SK-N-SH treated with all-trans-retinoic acid at 6 μM for 48 hours (cell line): ENCODE results near the gene KCNG1.

Experiments used
- ATAC-seq: fragments of 200-7000 bp; cut with Tn5 transposase; 3 replicates; pipeline ENCODE4 v1.9.1; 2020; ENCODE audit warnings: mild to moderate bottlenecking, moderate library complexity
- ARNTL ChIP-seq: fragments of 450-650 bp; formaldehyde crosslinking; IDR thresholded peaks from 2 replicates; pipeline ENCODE4 v1.5.0; 2020; ENCODE audit warnings: low read depth, mild to moderate bottlenecking, moderate library complexity, borderline replicate concordance
- BACH2 ChIP-seq: fragments of 250-450 bp; sonication (Bioruptor Pico); IDR thresholded peaks from 2 replicates; pipeline ENCODE4 v1.9.0; 2021; ENCODE audit warnings: mild to moderate bottlenecking, borderline replicate concordance
- ESRRG ChIP-seq: fragments of 250-450 bp; sonication (Bioruptor Pico); IDR thresholded peaks from 2 replicates; pipeline ENCODE4 v1.6.1; 2021; ENCODE audit warnings: mild to moderate bottlenecking
- GLIS3 ChIP-seq: fragments of 250-450 bp; sonication (Bioruptor Pico); IDR thresholded peaks from 2 replicates; pipeline ENCODE4 v1.5.0; 2020; ENCODE audit warnings: mild to moderate bottlenecking, moderate library complexity
- ISL1 ChIP-seq: fragments of 250-450 bp; sonication (Bioruptor Pico); IDR thresholded peaks from 2 replicates; pipeline ENCODE4 v2.1.2; 2022; ENCODE audit warnings: mild to moderate bottlenecking, moderate library complexity
- PPARA ChIP-seq: fragments of 250-450 bp; sonication (Bioruptor Pico); IDR thresholded peaks from 2 replicates; pipeline ENCODE4 v1.5.0; 2020; ENCODE audit warnings: mild to moderate bottlenecking, borderline replicate concordance
- RARB ChIP-seq: fragments of 250-450 bp; sonication (Bioruptor Pico); IDR thresholded peaks from 2 replicates; pipeline ENCODE4 v1.8.0; 2021; ENCODE audit warnings: mild to moderate bottlenecking, moderate library complexity
- SNAI2 ChIP-seq: fragments of 250-450 bp; sonication (Bioruptor Pico); IDR thresholded peaks from 2 replicates; pipeline ENCODE4 v1.5.0; 2020; ENCODE audit warnings: mild to moderate bottlenecking, moderate library complexity
- TOX ChIP-seq: fragments of 250-450 bp; sonication (Bioruptor Pico); IDR thresholded peaks from 2 replicates; pipeline ENCODE4 v1.8.0; 2021; ENCODE audit warnings: mild to moderate bottlenecking, moderate library complexity, borderline replicate concordance
- ZC3H10 ChIP-seq: fragments of 250-450 bp; sonication (Bioruptor Pico); IDR thresholded peaks from 2 replicates; pipeline ENCODE4 v1.5.1; 2021; ENCODE audit warnings: mild to moderate bottlenecking, moderate library complexity
- ZNF565 ChIP-seq: fragments of 450-650 bp; formaldehyde crosslinking; conservative IDR thresholded peaks from 2 replicates; pipeline ENCODE4 v1.5.0; 2020; ENCODE audit warnings: low read depth, mild to moderate bottlenecking, moderate library complexity
- ZNF70 ChIP-seq: fragments of 450-650 bp; formaldehyde crosslinking; IDR thresholded peaks from 2 replicates; pipeline ENCODE4 v1.5.0; 2020; ENCODE audit warnings: mild to moderate bottlenecking, moderate library complexity
- ZNF8 ChIP-seq: fragments of 450-650 bp; formaldehyde crosslinking; IDR thresholded peaks from 2 replicates; pipeline ENCODE4 v1.5.0; 2020; ENCODE audit warnings: mild to moderate bottlenecking, moderate library complexity
- TF ChIP-seq, protein P1 (sequence below): fragments of 250-450 bp; sonication (Bioruptor Pico); IDR thresholded peaks from 2 replicates; pipeline ENCODE4 v1.8.0; 2020; ENCODE audit warnings: mild to moderate bottlenecking, moderate library complexity, borderline replicate concordance
- TF ChIP-seq, protein P2 (sequence below): fragments of 250-450 bp; sonication (Bioruptor Pico); IDR thresholded peaks from 2 replicates; pipeline ENCODE4 v1.5.0; 2020; ENCODE audit warnings: mild to moderate bottlenecking, moderate library complexity
- TF ChIP-seq, protein P3 (sequence below): fragments of 250-450 bp; sonication (Bioruptor Pico); IDR thresholded peaks from 2 replicates; pipeline ENCODE4 v1.5.1; 2020; ENCODE audit warnings: low read depth, mild to moderate bottlenecking, moderate library complexity
- TF ChIP-seq, protein P4 (sequence below): fragments of 250-450 bp; sonication (Bioruptor Pico); IDR thresholded peaks from 2 replicates; pipeline ENCODE4 v1.5.1; 2021; ENCODE audit warnings: mild to moderate bottlenecking, moderate library complexity

KCNG1 gene

DNA sequence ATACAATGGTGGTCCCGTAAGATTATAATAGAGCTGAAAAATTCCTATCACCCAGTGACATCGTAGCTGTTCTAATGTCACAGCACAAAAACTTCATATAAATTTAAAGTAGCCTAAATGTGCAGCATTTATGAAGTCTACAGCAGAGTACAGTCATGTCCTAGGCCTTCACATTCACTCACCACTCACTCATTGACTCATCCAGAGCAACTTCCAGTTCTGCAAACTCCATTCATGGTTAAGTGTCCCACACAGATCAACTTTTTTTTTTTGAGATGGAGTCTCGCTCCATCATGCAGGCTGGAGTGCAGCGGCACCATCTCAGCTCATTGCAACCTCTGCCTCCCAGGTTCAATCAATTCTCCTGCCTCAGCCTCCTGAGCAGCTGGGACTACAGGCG lies 20.9 kb upstream of the KCNG1 start:
- ATAC-seq, result no peak; the same call in 2 of the 3 replicates
- TF ChIP-seq ARNTL (CRISPR knock-in tag) (no peak), TOX (no peak), ZNF565 (CRISPR knock-in tag) (no peak)
- TF ChIP-seq, protein P1, sequence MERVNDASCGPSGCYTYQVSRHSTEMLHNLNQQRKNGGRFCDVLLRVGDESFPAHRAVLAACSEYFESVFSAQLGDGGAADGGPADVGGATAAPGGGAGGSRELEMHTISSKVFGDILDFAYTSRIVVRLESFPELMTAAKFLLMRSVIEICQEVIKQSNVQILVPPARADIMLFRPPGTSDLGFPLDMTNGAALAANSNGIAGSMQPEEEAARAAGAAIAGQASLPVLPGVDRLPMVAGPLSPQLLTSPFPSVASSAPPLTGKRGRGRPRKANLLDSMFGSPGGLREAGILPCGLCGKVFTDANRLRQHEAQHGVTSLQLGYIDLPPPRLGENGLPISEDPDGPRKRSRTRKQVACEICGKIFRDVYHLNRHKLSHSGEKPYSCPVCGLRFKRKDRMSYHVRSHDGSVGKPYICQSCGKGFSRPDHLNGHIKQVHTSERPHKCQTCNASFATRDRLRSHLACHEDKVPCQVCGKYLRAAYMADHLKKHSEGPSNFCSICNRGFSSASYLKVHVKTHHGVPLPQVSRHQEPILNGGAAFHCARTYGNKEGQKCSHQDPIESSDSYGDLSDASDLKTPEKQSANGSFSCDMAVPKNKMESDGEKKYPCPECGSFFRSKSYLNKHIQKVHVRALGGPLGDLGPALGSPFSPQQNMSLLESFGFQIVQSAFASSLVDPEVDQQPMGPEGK, result no peak

DNA sequence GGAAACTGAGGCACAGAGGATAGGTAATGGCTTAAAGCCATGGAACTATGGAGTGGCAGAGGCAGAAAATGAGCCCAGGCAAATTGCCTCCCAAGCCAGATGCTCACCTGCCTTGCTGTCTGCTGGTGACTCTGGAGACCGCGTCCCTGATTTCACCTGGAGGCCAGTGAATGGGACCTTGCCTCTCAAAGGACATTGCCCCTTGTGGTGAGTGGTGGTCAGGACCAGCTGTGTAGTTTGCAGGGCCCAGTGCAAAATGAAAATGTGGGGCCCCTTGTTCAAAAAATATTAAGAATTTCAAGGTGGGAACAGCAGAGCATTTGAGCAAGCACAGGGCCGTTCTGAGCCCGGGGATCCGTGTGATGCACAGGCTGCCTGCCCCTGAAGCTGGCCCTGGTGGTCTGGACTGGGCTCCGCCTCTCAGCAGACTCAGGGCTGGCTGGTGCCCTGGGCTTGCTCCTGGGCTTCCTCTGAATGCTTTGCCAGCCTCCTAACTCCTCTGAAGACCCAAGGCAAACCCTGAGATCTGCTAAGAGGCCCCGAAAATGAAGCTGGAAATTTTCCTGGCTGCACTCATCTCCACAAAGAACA lies 19.8 kb upstream of the KCNG1 start:
- peak; percentile 57 for ATAC-seq
- TF ChIP-seq ISL1, result no peak
- TF ChIP-seq, all 23 proteins: peak for 0

DNA sequence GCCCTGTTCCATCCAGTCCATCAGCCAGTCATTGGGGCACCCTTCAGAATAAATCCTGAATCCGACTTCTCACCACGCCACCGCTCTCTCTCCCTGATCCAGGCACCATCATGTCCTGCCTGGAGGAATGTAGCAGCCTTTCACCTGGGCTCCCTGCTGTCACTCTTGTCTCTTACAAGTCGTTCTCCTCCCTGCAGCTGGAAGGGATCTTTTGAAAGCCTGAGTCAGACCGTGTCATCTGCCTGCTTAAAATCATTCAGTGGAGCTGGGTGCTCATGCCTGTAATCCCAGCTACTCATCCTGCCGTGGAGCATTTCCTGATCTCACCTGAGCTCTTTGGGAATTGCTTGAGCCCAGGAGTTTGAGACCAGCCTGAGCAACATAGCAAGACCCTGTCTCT lies 19.2 kb upstream of the KCNG1 start:
- TF ChIP-seq RARB (CRISPR knock-in tag) (no peak), TOX (no peak), GLIS3 (CRISPR knock-in tag) (no peak), SNAI2 (CRISPR knock-in tag) (no peak), ZNF8 (CRISPR knock-in tag) (no peak), ZNF70 (CRISPR knock-in tag) (no peak), ESRRG (CRISPR knock-in tag) (no peak), ZC3H10 (CRISPR knock-in tag) (no peak)
- TF ChIP-seq, protein P2, sequence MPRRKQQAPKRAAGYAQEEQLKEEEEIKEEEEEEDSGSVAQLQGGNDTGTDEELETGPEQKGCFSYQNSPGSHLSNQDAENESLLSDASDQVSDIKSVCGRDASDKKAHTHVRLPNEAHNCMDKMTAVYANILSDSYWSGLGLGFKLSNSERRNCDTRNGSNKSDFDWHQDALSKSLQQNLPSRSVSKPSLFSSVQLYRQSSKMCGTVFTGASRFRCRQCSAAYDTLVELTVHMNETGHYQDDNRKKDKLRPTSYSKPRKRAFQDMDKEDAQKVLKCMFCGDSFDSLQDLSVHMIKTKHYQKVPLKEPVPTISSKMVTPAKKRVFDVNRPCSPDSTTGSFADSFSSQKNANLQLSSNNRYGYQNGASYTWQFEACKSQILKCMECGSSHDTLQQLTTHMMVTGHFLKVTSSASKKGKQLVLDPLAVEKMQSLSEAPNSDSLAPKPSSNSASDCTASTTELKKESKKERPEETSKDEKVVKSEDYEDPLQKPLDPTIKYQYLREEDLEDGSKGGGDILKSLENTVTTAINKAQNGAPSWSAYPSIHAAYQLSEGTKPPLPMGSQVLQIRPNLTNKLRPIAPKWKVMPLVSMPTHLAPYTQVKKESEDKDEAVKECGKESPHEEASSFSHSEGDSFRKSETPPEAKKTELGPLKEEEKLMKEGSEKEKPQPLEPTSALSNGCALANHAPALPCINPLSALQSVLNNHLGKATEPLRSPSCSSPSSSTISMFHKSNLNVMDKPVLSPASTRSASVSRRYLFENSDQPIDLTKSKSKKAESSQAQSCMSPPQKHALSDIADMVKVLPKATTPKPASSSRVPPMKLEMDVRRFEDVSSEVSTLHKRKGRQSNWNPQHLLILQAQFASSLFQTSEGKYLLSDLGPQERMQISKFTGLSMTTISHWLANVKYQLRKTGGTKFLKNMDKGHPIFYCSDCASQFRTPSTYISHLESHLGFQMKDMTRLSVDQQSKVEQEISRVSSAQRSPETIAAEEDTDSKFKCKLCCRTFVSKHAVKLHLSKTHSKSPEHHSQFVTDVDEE (CRISPR knock-in tag), result no peak
- TF ChIP-seq, protein P1, result no peak
- TF ChIP-seq, protein P3, sequence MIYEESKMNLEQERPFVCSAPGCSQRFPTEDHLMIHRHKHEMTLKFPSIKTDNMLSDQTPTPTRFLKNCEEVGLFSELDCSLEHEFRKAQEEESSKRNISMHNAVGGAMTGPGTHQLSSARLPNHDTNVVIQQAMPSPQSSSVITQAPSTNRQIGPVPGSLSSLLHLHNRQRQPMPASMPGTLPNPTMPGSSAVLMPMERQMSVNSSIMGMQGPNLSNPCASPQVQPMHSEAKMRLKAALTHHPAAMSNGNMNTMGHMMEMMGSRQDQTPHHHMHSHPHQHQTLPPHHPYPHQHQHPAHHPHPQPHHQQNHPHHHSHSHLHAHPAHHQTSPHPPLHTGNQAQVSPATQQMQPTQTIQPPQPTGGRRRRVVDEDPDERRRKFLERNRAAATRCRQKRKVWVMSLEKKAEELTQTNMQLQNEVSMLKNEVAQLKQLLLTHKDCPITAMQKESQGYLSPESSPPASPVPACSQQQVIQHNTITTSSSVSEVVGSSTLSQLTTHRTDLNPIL (CRISPR knock-in tag), result no peak
- ATAC-seq, result no peak

DNA sequence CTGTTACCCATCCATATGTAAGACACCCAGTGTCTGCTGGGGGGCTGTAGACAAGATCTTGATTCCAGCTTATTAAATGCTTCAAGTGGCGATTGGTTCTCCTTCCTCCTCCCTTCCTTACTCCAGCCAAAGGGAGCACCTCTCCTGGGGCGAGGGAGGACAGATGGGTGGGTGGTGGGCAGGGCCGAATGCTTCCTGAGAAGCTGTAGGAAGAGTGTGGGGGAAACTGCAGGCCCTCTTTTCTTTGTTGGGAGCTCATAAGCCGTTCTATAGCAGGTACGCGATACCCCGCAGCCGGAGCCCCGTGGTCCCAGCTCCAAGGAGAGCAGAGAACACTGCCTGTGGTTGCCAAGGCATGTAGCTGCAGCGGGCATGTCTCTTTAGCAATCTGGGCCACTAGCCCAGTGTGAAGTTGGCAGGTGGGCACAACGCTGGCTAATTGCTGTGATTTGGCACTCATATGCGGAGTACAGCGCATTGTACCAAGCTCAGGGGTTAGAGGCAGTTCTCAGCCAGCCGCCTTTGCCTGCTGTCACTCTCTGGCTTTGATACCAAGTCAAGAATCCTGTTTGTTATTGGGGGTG lies 14.7 kb upstream of the KCNG1 start:
- TF ChIP-seq, protein P4, sequence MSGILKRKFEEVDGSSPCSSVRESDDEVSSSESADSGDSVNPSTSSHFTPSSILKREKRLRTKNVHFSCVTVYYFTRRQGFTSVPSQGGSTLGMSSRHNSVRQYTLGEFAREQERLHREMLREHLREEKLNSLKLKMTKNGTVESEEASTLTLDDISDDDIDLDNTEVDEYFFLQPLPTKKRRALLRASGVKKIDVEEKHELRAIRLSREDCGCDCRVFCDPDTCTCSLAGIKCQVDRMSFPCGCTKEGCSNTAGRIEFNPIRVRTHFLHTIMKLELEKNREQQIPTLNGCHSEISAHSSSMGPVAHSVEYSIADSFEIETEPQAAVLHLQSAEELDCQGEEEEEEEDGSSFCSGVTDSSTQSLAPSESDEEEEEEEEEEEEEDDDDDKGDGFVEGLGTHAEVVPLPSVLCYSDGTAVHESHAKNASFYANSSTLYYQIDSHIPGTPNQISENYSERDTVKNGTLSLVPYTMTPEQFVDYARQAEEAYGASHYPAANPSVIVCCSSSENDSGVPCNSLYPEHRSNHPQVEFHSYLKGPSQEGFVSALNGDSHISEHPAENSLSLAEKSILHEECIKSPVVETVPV (CRISPR knock-in tag), result no peak
- TF ChIP-seq BACH2 (CRISPR knock-in tag) (no peak), ZNF8 (CRISPR knock-in tag) (no peak), ZNF70 (CRISPR knock-in tag) (no peak), PPARA (no peak)
- no peak for ATAC-seq
